GM12892 (cell line): ENCODE measurements around the gene FAM227A. TPM values are rescaled to one million over a fixed set of nuclear protein-coding genes. Genes with fewer than 3 reads are reported as not detected.

ENCODE experiments used
- DNase-seq: peaks from one replicate; pipeline ENCODE4 v3.0.0; 2011; ENCODE audit not compliant: insufficient read length
- FAIRE-seq: peaks from 2 replicates; lab custom pipeline; 2011; peaks lifted over from hg19 to GRCh38; lab: Jason Lieb, UNC
- POLR2A ChIP-seq: IDR thresholded peaks from 2 replicates; pipeline ENCODE4 v1.6.1; 2011; ENCODE audit warnings: low read depth, low read length, control low read depth
- POLR2AphosphoS5 ChIP-seq: IDR thresholded peaks from 2 replicates; pipeline ENCODE4 v1.6.1; 2011; ENCODE audit warnings: low read depth, low read length, control low read depth
- TAF1 ChIP-seq: IDR thresholded peaks from 2 replicates; pipeline ENCODE4 v1.6.1; 2011; ENCODE audit warnings: low read depth, mild to moderate bottlenecking, control low read depth, low read length, borderline replicate concordance
- polyA plus RNA-seq: library from polyadenylated mRNA; unstranded; fragments of >200 nt; gene quantifications from one replicate; pipeline ENCODE4 v1.2.1, GENCODE V29; 2012; ENCODE audit warnings: missing spikeins, inconsistent platforms; ENCODE audit not compliant: missing spikeins

The FAM227A gene
- 1.1 TPM for polyA plus RNA-seq

DNA sequence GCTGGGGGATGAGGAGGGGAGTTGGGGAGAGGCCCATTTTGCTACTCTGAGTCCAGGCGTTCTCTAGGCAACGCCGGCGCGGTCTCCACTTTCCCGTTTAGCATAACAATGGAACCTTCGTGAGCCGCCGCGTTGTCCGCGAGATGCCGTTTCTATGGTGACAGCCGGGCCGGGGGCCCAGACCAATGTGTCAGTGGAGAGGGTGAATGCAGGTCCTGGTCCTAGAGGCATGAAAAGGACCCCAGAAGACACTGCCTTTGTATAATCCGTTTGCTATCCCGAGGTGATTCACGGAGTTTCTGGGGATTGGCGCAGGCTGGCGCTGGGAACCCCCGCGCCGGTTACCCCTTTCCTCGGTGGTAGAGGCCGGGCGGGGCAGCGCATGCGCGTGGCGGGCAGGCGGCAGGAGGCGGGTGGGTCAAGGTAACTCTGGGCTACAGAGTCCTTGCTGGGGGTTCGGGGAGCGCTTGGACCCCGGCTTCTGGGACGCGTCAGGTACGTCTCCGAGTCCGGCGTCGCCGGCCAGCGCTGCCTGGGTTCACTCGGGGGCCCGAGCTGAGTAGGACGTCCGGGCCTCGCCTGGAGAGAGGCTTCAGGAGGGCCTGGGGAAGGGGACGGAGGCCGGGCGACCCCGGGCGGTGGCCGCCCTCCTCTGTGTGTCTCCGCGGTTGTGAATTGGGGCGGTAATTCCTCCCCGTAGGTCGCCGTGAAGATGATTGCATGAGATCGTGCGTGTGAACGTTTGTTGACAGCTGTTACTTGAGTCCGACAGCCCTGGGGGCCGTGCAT lies at the start of gene FAM227A, which contains the start of gene CBY1:
Gene FAM227A, minus strand, starts transcription at position 137 of the 789 bp plus-strand sequence. CDS start 6,224 bp downstream, outside the sequence.
Gene CBY1, plus strand, starts transcription at position 383 of the 789 bp plus-strand sequence. CDS start 11,417 bp downstream, outside the sequence.
- no peak for TF ChIP-seq TAF1
- TF ChIP-seq POLR2AphosphoS5 = peak; percentile 44; the same call in 1 of the 2 replicates
- peak; percentile 31; the same call in 1 of the 2 replicates for TF ChIP-seq POLR2A
- FAIRE-seq = peak; percentile 97
- DNase-seq = peak; percentile 96

DNA sequence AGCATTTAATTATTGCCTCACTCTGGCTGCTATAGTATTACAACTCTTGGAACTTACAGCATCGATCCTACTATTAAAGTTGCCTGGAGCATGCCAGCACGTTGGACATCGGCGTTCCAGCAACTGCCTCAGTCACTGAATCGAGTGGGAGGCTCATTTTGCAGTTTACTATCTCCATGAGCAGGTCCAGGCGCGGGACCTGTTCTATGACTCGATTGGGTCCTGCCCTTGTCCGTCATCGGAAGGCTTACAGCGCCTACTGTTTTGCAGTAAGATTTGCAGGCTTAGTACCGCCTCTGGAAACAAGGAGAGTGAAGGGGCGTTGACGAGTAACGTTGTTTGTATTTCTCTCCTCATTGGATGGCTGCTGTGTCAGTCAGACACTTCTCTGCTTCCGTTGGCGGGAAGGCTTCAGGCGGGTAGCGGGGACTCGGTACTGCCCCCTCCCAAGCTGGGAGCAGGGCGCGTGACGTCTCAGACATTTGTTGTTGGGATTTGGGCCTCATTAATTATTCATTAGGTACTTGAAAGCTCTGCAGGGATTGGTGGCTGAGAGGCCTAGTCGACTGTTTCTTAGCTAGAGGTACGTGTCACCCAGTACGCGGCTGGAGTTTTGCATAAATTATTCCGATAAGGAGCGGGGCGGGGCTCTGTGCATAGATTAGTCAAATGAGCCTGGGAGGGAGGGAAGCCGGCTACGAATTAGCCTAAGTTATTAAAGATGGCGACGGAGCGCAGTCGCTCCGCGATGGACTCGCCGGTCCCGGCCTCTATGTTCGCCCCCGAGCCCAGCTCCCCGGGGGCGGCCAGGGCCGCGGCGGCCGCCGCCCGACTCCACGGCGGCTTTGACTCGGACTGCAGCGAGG lies 49.3 kb upstream of the FAM227A start, which contains the start of gene GTPBP1:
Gene GTPBP1, plus strand, starts transcription at position 710 of the 866 bp plus-strand sequence. Its CDS starts 12 bp downstream, at position 722.
- peak; percentile 86 for TF ChIP-seq POLR2A
- peak; percentile 90 for TF ChIP-seq TAF1
- peak; percentile 68 for TF ChIP-seq POLR2AphosphoS5
- FAIRE-seq (peak; percentile 99), DNase-seq (peak; percentile 81)

DNA sequence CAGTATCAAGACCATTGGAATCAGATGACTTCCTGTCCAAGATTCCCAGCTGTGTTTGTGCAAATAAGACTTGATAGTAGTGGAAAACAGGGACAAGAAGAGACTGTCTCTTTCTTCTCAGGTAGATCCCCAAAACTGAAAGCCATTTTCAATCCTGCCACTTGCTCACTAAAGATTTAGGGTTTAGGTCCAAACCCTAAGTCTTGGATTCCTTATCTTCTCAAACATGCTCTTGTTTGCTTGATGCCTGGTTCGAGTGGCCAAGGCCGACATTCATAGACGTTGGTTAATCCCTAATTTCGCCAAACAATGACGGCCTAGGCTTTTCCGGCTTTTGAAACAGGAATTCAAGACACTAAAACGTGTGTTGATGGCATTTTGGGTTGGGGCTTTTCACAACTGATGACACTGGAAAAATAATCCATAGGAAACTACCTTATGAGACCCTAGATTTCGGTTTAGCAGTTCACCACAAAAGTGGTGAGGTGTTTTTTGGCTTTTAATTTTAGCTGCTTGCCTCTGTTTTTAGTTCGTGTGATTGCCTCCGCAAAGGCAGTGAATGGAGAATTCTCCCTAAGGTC lies 48.6 kb upstream of the FAM227A start:
- DNase-seq (no peak), FAIRE-seq (no peak)
- TF ChIP-seq POLR2A = no peak
- TF ChIP-seq TAF1 = no peak
- TF ChIP-seq POLR2AphosphoS5 = no peak

DNA sequence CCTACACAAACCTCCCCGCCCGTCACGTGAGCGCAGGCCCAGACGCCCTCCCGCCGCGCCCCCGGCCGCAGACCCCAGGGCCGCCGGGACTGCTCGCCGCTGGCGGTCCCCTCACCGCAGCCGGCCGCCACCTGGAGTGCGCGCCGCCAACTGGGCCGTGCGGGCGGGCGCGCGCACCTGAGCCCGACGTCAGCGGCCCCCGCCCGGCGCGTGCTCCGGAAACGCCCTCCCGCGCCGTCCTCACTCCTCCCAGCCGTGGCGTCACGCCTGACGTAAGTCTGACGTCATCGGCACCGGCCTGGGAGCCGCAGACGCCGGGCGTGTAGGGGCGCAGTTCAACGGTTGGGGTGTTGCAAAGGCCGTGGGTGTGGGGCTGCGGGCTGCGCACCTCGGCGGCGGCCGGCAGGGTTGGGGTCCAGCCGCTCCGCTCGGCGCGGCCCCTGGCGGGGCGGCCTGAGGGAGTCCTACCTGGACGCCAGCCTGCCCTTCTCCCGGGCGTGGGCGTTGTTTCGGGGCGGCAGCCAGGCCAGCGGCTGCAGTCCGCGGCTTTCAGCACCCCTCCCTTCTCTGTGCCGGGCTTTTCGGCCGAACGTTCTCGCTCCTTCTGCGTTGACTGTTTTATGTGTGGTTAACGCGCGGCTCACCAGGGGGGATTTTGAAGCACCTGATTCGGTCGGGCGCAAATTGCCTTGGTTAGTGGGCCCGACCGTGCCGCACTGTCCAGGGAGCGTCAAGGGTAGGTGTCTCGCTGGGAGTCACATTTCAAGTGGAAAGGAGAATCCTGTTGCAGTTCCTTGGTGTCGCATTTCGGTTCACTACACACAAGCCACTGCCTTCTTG lies 44.8 kb upstream of the FAM227A start, which contains the start of gene JOSD1:
Gene JOSD1, minus strand, starts transcription at position 155 of the 840 bp plus-strand sequence. CDS start 956 bp downstream, outside the sequence.
- TF ChIP-seq POLR2A (peak; percentile 85), TAF1 (peak; percentile 51), POLR2AphosphoS5 (peak; percentile 80)
- peak; percentile 88 for DNase-seq
- peak; percentile 96 for FAIRE-seq

DNA sequence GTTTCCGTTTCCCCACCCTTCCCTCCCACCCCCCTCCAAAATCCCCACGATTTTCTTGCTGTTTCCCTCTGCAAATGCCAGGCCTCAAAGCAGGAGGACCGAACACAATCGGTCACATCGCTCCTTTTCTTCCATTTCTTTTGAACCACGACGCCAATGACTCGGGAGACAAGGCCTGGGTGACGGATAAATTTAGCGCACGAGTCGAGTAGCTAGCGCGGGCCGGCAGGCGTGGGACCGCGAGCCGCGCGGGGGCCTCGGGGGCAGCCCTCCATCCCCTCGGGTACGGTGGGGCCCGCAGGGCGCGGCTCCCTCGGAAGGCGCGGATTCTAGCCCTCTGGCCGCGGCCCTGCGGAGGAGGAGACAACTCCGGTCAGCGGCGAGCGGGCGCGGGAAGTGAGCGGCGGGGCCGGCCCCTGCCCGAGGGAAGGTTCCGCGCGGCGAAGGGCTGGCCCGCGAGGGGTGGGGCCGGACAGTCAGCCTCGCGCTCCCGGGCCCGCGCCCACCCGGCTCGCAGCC lies 44.1 kb upstream of the FAM227A start:
- no peak for TF ChIP-seq POLR2AphosphoS5
- no peak for TF ChIP-seq POLR2A
- no peak for TF ChIP-seq TAF1
- DNase-seq = no peak
- peak; percentile 24 for FAIRE-seq

DNA sequence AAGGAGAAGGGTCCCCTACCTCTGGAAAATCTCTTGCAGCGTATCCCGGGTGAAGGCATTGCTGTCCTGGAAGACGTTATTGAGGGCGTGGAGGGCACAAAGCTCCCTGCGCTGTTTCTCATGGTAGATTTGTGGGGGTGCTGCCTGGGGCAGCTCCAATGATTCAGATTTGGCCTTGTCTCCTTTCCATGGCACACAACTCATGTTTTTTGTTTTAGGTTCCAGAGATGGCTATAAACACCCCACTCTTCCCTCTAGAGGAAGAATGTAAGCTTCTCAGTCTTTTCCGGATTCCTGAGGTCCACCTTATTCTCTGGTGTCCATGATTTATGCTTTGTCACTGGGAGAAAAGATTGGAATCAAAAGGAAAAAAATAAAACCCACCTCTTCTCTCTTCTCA lies 43.6 kb upstream of the FAM227A start:
- FAIRE-seq (peak; percentile 30), DNase-seq (no peak)
- no peak for TF ChIP-seq POLR2AphosphoS5
- no peak for TF ChIP-seq POLR2A
- no peak for TF ChIP-seq TAF1

DNA sequence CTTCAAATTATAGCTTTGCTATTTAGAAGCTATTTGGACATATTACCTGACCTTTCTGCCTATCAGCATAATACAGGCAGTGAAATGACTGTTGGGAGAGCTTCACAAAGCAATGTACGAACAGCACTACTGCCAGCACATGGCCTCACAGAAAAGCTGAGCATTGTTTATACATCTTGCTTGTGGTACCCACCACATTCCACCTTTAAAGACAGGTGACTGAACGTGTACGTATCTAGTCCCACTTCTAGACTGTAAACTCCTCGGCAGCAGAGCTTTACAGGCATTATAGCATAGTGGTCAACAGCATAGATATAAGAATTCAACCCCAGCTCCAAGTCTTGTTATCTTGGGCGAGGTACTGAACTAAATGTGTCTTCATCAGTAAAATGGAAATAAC lies 43.0 kb upstream of the FAM227A start:
- no peak for TF ChIP-seq TAF1
- TF ChIP-seq POLR2AphosphoS5 = no peak
- TF ChIP-seq POLR2A = no peak
- no peak for DNase-seq
- no peak for FAIRE-seq

DNA sequence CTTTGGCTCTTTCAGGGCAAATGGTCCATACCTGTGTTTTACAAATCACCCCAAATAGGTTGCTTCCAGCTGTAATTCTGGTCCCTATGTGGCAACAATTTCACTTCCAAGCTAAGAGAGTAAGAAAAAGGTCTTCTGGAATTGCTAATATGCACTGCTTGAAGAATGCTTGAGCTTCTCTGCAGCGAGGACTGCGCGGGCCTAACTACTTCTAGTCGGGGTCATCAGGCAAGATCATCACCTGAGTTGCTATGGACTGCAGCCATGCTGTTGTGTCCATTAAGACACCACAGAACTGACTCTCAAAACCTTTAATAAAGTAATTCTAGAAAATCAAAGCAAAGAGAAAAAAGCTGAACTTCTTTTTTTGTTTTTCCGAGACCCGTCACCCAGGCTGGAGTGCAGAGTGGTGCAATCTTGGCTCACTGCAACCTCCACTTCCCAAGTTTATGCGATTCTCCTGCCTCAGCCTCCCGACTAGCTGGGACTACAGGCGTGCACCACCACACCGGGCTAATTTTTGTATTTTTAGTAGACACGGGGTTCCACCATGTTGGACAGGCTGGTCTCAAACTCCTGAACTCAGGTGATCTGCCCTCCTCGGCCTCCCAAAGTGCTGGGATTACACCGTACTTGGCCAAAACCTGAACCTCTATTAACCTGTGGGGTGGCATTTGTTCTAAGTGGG lies 42.4 kb upstream of the FAM227A start:
- no peak for TF ChIP-seq POLR2AphosphoS5
- TF ChIP-seq POLR2A = no peak
- no peak for TF ChIP-seq TAF1
- DNase-seq = no peak
- no peak for FAIRE-seq

DNA sequence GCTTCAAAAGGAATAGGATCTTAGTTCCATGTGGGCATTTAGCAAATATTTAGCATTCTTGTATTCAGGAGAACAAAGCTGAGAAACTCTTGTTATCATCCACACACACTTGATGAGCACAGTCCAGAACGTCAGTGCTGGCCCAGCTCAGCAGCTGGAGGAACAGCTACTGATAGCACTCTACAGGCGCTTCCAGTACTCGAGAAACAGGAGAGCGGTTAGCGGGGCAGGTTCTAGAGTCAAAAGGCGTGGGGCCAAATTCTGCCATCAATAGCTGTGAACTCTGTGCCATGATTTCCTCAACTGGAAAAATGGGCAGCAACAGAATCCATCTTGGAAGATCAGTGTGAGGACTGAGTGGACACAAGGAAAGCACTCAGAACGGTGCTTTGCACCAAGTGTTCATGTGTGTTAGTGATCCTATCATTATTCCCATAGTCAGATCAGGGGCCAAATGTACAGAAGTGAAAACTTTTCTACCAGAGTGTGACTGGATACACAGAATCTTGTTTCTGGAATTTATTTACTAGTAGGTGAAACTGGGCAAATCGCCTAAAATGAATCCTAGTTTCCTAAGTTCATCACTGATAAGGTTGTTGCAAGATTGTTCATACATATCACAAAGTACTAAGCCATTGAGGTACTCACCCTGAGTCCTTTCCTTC lies 41.4 kb upstream of the FAM227A start:
- DNase-seq (no peak), FAIRE-seq (no peak)
- no peak for TF ChIP-seq TAF1
- TF ChIP-seq POLR2A = no peak
- no peak for TF ChIP-seq POLR2AphosphoS5
